ENCODE results near the gene BRAP. TPM values are rescaled to one million over a fixed set of nuclear protein-coding genes. Genes with fewer than 3 reads are reported as not detected.
A peak's percentile ranks its signal among the peaks of the same experiment; 100 is the strongest.

The BRAP gene
- total RNA-seq, 1 experiment from 2014 or later: 25.0 TPM

GRCh38 chr12:111664499-111664898 is 21.3 kb downstream of the BRAP start:
- no peak overlapping the region for H2AK5ac ChIP-seq (ENCODE audit: insufficient read length, low read length)
- H3K56ac ChIP-seq (ENCODE audit: insufficient read length, low read depth, low read length): no peak overlapping the region
- no peaks in the 10 kb centered on the region for H3K9me3 ChIP-seq (ENCODE audit: control insufficient read depth, low read depth, low read length)
- WGBS (ENCODE audit: extremely low coverage, insufficient read length, low lambda C conversion rate): no CpG with 5 or more reads among the region's 5 CpGs
- H3K4me2 ChIP-seq (ENCODE audit: insufficient read depth, insufficient read length, low read length): no peak overlapping the region
- no peak overlapping the region for H3K27ac ChIP-seq (ENCODE audit: insufficient read length, low read depth, low read length)
- Mint-ChIP-seq H3K36me3 (ENCODE audit: insufficient read depth in 1 of 3, low read depth in 3 of 3) (peaks cover 7 to 72% (median 47%) of the 10 kb centered on the region in 3 experiments; a peak in 6 of 7 replicates), H3K4me1 (peaks cover 0 to 10% of the 10 kb centered on the region in 2 experiments; a peak in 1 of 4 replicates), H3K27ac (peak overlapping the region in 2 of 3 experiments; percentile 12 to 29; a peak in 3 of 7 replicates), H3K4me3 (no peak overlapping the region), H3K27me3 (ENCODE audit: low read depth) (no peaks in the 10 kb centered on the region), H3K9me3 (no peaks in the 10 kb centered on the region)
- H3T11ph ChIP-seq (ENCODE audit: low read length): no peak overlapping the region
- H4K5ac ChIP-seq (ENCODE audit: insufficient read length, low read depth, low read length): no peak overlapping the region
- H3K27me3 ChIP-seq (ENCODE audit: insufficient read depth, low read length): no peaks in the 10 kb centered on the region
- no peak overlapping the region for H2BK5ac ChIP-seq (ENCODE audit: insufficient read length, low read length)
- no peaks in the 10 kb centered on the region for H4K20me1 ChIP-seq (ENCODE audit: control insufficient read depth, insufficient read depth, insufficient read length)
- H2AFZ ChIP-seq (ENCODE audit: low read length): no peak overlapping the region
- no peaks in the 10 kb centered on the region for H3K79me1 ChIP-seq (ENCODE audit: insufficient read depth, low read depth, low read length, poor library complexity, severe bottlenecking)
- no peak overlapping the region for H4K91ac ChIP-seq (ENCODE audit: insufficient read length, low read depth, low read length)
- H3K4ac ChIP-seq (ENCODE audit: low read depth, low read length): no peak overlapping the region
- H3K18ac ChIP-seq (ENCODE audit: insufficient read length, low read depth, low read length): no peak overlapping the region
- no peak overlapping the region for H2BK120ac ChIP-seq (ENCODE audit: low read depth, low read length, poor library complexity, severe bottlenecking)
- H3K23me2 ChIP-seq (ENCODE audit: insufficient read length, low read depth, low read length, poor library complexity, severe bottlenecking): no peaks in the 10 kb centered on the region
- DNase-seq: no peak
- no peaks in the 10 kb centered on the region for H3K79me2 ChIP-seq (ENCODE audit: insufficient read depth, low read length)
- H3K9ac ChIP-seq (ENCODE audit: extremely low read depth, insufficient read length, low read length): no peak overlapping the region
- H2BK12ac ChIP-seq (ENCODE audit: insufficient read length, low read depth, low read length): no peak overlapping the region
- no peak overlapping the region for H2BK20ac ChIP-seq (ENCODE audit: low read depth, low read length, poor library complexity, severe bottlenecking)
- no peak overlapping the region for H3K23ac ChIP-seq (ENCODE audit: insufficient read length, low read depth, low read length)
- no peak overlapping the region for H3K14ac ChIP-seq (ENCODE audit: insufficient read depth, low read length)
- no peak overlapping the region for H4K8ac ChIP-seq (replicated peaks; ENCODE audit: insufficient read length, low read depth, low read length)
- no peaks in the 10 kb centered on the region for H3K4me1 ChIP-seq (ENCODE audit: insufficient read depth, low read length)
- TF ChIP-seq CTCF (conservative IDR thresholded peaks at IDR 0.05): 0 out of 3 replicates have a peak, but pooled peaks have one; percentile 21
- H2BK15ac ChIP-seq (ENCODE audit: low read depth, low read length): no peak overlapping the region
